Measurements from ENCODE around the gene REC114.
"Not testable (repeated sequence)": the region's sequence is repeated elsewhere in the genome, so short reads cannot be mapped to it uniquely, and the experiment has no call there.

The REC114 gene

DNA sequence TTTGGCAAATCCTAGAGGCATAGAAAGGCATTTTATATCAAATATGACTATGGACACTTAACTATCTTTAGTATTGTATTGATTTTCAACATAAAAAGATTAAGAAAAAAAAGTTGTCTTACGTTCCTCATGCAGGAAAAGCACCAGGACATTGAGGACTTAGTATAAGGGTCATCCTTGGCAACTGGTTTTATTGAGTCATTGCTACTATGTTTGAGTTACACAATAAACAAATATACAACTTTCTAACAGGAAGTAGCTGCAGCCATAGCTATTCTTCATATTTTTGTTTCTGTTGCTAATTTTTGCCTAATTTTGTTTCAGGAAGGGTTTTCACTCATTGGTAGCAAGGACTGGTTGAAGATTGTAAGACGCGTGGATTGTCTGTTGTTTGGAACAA is 97.2 kb downstream of the REC114 start:
- H3K27ac Mint-ChIP-seq = no peak overlapping the region
- H3K27me3 Mint-ChIP-seq (ENCODE audit: low read depth) = peaks cover 6% of the 10 kb centered on the region
- no peak overlapping the region for H3K4me3 Mint-ChIP-seq
- H3K9me3 Mint-ChIP-seq = no peaks in the 10 kb centered on the region
- H3K36me3 Mint-ChIP-seq (ENCODE audit: low read depth) = no peaks in the 10 kb centered on the region
- H3K4me1 Mint-ChIP-seq = no peaks in the 10 kb centered on the region
- TF ChIP-seq, protein P1, sequence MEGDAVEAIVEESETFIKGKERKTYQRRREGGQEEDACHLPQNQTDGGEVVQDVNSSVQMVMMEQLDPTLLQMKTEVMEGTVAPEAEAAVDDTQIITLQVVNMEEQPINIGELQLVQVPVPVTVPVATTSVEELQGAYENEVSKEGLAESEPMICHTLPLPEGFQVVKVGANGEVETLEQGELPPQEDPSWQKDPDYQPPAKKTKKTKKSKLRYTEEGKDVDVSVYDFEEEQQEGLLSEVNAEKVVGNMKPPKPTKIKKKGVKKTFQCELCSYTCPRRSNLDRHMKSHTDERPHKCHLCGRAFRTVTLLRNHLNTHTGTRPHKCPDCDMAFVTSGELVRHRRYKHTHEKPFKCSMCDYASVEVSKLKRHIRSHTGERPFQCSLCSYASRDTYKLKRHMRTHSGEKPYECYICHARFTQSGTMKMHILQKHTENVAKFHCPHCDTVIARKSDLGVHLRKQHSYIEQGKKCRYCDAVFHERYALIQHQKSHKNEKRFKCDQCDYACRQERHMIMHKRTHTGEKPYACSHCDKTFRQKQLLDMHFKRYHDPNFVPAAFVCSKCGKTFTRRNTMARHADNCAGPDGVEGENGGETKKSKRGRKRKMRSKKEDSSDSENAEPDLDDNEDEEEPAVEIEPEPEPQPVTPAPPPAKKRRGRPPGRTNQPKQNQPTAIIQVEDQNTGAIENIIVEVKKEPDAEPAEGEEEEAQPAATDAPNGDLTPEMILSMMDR (IDR thresholded peaks at IDR 0.05; ENCODE audit: unreplicated experiment in 3 of 3) = no peak

DNA sequence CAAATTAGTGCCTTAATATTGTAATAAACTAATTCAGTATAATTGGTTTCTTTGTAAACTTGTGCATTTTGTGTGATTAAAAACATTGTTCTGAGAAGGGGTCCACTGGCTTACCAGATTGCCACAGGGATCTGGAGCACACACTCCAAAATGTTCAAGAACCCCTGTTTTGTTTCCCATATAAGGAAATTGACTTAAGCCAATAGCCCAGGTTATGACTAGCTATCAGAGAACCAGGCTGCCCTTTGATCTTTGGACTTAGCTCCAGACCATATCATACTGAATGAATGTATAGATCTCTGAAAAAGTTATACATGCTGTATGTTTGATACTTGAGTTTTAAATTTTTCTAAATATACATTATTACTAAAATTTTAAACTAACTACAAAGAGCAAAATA is 98.5 kb downstream of the REC114 start:
- no peak overlapping the region for H3K27ac Mint-ChIP-seq
- H3K4me1 Mint-ChIP-seq = no peaks in the 10 kb centered on the region
- TF ChIP-seq, protein P1 (IDR thresholded peaks at IDR 0.05; ENCODE audit: unreplicated experiment in 3 of 3) = no peak
- H3K27me3 Mint-ChIP-seq (ENCODE audit: low read depth) = peaks cover 6% of the 10 kb centered on the region
- no peaks in the 10 kb centered on the region for H3K9me3 Mint-ChIP-seq
- no peaks in the 10 kb centered on the region for H3K36me3 Mint-ChIP-seq (ENCODE audit: low read depth)
- no peak overlapping the region for H3K4me3 Mint-ChIP-seq

DNA sequence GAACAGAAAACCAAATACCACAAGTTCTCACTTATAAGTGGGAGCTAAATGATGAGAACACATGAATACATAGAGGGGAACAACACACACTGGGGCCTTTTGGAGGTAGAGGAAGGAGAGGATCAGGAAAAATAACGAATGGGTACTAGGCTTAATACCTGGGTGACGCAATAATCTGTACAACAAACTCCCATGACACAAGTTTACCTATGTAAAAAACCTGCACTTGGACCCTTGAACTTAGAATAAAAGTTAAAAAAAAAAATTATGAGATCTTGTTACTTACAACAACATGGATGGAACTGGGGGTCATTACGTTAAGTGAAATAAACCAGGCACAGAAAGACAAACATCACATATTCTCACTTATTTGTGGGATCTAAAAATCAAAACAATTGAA is 106.0 kb downstream of the REC114 start:
- H3K9me3 Mint-ChIP-seq; H3K27me3 Mint-ChIP-seq (ENCODE audit: low read depth); H3K36me3 Mint-ChIP-seq (ENCODE audit: low read depth); H3K4me1 Mint-ChIP-seq; H3K4me3 Mint-ChIP-seq; H3K27ac Mint-ChIP-seq: not testable (repeated sequence)

DNA sequence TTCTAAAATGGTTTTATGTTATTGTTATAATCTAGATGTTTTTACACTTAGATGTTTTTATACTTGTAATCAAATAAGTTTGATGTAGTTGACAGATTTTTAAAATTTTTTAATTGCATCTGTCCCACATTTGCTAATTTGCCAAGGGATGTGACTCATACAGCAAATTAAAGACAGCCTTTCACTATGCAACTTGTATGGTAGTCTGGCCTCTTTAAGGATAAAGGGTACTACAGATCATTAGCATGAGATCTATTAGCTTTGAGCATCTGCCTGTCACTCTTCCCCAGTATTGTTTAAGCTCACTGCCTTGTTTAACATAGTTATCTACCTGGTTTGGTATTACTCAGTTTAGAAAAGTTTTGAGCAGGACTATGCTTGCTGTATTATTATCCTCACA is 107.2 kb downstream of the REC114 start:
- no peak overlapping the region for H3K27ac Mint-ChIP-seq

DNA sequence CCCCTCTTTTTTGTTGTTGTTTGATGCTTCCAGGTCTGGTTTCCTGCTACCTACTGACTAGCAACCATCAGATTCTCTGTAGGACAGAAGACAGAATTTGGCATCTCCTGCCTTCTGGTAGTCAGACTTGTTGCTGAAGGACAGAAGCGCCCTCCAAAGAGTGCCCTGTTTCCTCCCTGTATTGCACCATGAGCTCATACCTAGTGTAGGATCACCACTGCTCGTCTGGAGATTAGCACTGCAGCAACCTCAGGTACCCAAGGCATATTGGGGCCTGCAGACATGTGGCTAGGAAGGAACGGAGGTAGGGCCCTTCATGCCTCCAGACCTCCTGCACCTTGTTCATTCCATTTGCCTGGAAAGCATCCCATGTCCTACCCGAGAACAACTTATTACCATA is 112.1 kb downstream of the REC114 start:
- TF ChIP-seq, protein P1 (IDR thresholded peaks at IDR 0.05; ENCODE audit: unreplicated experiment in 3 of 3) = no peak
- H3K27ac Mint-ChIP-seq = no peak overlapping the region
- H3K4me1 Mint-ChIP-seq = no peaks in the 10 kb centered on the region
- H3K4me3 Mint-ChIP-seq = no peak overlapping the region
- peaks cover 20% of the 10 kb centered on the region for H3K36me3 Mint-ChIP-seq (ENCODE audit: low read depth)
- no peaks in the 10 kb centered on the region for H3K27me3 Mint-ChIP-seq (ENCODE audit: low read depth)
- H3K9me3 Mint-ChIP-seq = no peaks in the 10 kb centered on the region

More for the DNA sequence above, 107.2 kb downstream of the REC114 start:
- H3K36me3 Mint-ChIP-seq (ENCODE audit: low read depth) = no peaks in the 10 kb centered on the region
- H3K9me3 Mint-ChIP-seq = no peaks in the 10 kb centered on the region
- H3K4me3 Mint-ChIP-seq = no peak overlapping the region
- H3K27me3 Mint-ChIP-seq (ENCODE audit: low read depth) = no peaks in the 10 kb centered on the region
- no peaks in the 10 kb centered on the region for H3K4me1 Mint-ChIP-seq
- TF ChIP-seq, protein P1 (IDR thresholded peaks at IDR 0.05; ENCODE audit: unreplicated experiment in 3 of 3) = no peak

DNA sequence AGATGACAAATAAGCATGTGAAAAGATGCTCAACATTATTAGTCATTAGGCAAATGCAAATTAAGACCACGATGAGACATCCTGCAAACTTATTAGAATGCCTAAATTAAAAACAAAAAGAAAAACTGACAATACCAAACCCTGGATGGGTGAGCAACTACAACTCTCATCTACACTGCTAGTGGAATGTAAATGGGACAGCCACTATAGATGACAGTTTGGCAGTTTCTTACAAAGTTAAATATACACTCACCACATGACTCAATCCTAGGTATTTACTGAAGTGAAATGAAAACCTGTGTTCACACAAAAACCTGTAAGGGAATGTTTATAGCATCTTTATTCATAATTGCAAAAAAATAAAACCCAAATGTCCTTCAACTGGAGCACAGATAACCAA is 115.6 kb downstream of the REC114 start:
- H3K4me3 Mint-ChIP-seq = no peak overlapping the region
- H3K4me1 Mint-ChIP-seq = peaks cover 4% of the 10 kb centered on the region
- no peaks in the 10 kb centered on the region for H3K9me3 Mint-ChIP-seq
- TF ChIP-seq, protein P1 (IDR thresholded peaks at IDR 0.05; ENCODE audit: unreplicated experiment in 3 of 3) = no peak
- H3K27me3 Mint-ChIP-seq (ENCODE audit: low read depth) = no peaks in the 10 kb centered on the region
- no peak overlapping the region for H3K27ac Mint-ChIP-seq
- peaks cover 43% of the 10 kb centered on the region for H3K36me3 Mint-ChIP-seq (ENCODE audit: low read depth)

All from nephron (organoid).